GM19467 (cell line): Measurements from ENCODE around the gene MAML2.

Source experiments
- ATAC-seq: cut with Tn5 transposase; IDR thresholded peaks from one replicate; pipeline ENCODE4 v1.9.1; 2021; ENCODE audit warnings: mild to moderate bottlenecking, moderate library complexity; ENCODE audit not compliant: unreplicated experiment

The MAML2 gene

GRCh38 chr11:96085319-96085930 is 257.6 kb downstream of the MAML2 start:
- no peak for ATAC-seq

DNA sequence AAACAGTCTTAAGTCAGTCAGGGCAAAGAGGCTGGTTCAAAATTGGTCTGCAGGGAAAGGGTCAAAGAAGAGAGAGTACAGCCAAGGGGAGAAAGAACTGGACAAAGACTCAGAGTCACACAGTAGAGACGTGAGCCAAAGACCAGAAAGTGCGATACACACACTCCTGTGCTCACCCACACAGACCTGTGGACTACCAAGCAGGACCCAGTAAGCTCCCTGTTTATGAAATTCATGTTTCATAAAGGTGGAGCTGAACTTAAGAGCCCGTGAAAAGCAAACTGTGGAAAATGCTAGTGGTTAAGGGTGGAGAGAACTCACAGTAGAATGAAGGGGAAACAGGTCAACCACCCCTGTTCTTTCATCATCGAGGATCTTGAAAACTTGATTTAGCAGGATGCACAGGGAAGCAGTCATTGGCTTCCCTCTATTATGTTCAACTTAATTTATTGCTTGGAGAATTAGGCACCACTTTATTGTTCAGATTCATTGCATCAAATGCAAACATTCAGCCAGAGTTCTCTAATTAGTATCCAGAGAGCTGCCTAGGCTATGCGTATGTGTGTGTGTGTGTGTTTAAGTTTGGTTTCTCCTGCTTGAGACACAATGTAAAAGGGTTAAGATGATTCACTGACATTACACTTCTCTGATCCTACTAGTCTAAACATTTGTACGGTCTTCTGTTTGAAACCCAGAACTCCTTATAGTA is 258.2 kb downstream of the MAML2 start:
- ATAC-seq = no peak

- ATAC-seq = no peak
Observed at GRCh38 chr11:96082936-96083335, 260.1 kb downstream of the MAML2 start.

DNA sequence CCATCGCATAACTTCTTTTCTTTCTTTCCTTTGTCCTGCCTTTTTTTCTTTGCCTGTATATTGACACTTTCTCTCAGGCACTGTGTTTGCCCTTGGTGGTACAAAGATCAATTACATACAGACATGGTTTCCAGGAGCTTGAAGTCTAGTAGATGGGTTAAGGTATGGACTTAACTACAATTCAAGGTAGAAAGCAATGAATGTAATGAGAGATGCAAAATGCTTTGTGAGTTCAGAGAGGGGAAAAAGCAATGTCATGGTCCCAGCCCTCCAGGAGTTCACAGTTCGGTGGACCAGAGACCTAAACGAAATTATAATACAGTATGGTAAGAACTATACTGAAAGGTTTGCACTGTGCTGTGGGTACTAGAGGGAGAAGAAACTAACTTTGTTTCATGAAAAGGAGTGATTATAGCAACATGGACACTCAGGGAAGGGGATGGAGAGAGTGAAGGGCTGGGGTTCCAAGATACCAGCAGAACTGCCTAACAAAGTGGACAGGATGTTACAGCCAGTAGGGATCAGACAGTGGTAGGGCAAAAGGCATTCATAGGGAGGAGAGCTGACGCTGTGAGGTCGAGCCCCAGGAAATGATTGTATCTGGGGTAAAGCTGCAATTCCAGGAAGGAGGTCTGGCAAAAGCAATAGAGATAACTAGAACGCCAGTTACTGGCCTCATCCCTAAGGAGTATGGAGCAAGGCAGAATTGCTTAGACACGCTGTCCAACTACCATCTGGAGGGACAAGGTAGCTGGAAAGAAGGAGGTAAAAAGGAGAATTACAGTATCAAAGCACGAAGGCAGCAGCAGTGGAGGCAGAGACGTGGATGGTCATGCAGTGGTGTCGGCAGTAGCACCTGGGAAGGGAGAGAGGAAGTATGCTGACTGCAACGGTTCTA is 260.7 kb downstream of the MAML2 start:
- ATAC-seq = no peak

- no peak for ATAC-seq
Observed at GRCh38 chr11:96081561-96081960, 261.4 kb downstream of the MAML2 start.

- ATAC-seq = no peak
Observed at GRCh38 chr11:96079691-96080090, 263.3 kb downstream of the MAML2 start.

DNA sequence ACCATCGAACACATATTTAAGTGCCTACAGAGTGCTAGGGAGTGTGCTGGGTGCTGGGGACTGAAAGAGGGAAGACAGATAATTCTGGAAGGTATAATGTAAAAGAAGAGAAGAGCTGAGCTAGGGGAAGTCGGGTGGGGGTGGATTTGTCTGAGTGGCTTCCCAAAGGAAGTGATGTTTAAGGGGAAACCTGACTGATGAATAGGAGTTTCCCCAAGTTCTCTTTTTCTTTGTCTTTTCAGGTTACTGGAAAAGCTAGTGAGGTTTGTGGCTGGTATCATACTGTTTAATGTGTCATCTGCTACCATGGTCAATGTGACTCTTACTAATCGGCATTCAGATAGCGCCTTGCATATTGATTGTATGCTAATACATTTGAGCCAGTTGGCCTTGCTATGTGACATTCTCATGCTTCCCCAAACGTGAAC is 267.4 kb downstream of the MAML2 start:
- peak; percentile 49 for ATAC-seq

DNA sequence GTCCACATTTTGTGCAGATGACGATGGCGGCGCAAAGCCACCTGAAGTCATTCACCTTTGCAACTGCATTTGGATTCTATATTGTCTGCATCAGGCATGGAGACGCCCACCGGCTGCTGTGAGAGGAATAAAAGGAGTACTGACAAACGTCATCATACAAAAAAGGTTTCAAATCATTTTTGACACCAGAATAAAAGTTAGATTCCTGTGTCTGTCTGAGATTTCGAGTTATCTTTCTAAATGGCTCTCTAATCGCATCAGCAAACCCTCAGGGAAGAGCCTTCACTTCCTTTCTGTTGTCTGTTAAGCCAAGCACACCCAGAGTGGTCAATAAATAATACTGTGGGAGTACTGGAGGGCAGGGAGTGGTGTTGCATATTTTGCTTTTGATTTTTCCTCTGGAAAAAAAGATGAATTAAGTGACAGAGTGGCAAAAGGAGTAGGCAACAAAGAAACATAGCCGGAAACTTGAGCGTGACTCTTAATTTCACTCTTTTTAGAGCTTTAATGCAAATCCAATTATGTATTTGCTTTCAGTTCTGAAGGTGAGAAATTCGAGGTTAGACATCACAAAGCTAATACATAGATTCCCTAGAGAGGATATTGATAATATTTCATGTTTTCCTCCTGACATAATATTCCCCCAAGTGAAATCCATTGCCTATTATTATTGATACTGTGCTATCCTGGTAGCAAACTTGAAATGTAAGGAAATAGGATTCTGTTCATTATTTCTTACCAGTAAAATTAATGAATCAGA is 268.3 kb downstream of the MAML2 start:
- peak; percentile 36 for ATAC-seq

DNA sequence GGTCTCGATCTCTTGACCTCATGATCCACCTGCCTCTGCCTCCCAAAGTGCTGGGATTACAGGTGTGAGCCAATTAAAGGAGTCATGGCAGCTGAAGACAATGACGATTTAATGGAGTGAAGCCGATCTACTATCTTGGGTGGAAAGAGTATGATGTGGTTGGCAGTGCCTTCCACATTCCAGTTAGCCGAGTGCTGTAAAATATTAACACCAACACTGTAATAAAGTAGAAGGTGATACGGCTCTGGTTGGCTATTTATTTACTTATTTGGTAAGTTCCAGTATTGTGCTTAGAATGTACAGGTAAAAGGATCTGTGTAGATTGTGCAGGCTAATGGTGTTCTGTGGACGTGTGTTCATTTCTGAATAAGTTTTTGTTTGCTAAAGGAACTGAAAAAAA is 269.5 kb downstream of the MAML2 start:
- no peak for ATAC-seq

DNA sequence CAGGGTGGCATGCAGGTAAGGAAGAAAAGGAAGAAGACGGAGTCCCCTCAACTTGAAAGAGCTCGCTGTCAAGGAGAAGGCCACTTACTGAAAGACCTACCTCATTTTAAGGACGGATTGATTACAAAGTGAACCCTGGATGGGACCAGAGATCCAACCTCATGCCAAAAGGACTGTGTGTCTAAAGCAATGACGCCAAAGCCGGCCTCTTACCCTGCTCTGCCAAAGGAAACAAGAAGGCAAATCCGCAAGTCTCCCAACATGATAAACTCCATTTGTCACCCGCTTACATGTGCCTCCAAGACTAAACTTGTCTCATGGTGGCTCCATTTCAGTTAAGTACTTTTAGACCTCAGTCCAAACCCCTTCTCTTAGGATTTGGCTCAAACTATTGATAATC is 270.4 kb downstream of the MAML2 start:
- no peak for ATAC-seq

DNA sequence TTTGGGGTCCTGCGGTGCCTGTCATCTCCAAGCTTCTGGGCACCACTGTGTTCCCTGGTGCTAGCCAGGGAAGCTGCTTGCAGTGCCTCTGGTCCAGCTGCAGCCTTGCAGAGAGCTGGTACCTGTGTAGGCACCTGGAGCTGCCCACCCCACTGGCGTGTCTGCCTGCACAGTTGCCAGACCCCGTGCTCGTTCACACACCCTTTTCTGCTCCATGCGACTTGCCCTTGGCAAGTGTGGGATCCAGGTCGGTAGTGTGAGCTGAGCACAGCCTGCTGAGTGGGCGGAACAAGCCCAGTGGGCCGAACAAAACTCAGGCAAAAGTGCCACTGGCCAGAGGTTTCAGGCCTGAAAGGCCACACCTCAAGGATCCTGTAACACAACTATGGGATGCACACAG is 272.5 kb downstream of the MAML2 start:
- no peak for ATAC-seq

GRCh38 chr11:96067160-96067559 is 275.8 kb downstream of the MAML2 start:
- ATAC-seq = no peak

GRCh38 chr11:96065379-96065778 is 277.6 kb downstream of the MAML2 start:
- ATAC-seq = no peak

- ATAC-seq = no peak
Observed at GRCh38 chr11:96063886-96064285, 279.1 kb downstream of the MAML2 start.

DNA sequence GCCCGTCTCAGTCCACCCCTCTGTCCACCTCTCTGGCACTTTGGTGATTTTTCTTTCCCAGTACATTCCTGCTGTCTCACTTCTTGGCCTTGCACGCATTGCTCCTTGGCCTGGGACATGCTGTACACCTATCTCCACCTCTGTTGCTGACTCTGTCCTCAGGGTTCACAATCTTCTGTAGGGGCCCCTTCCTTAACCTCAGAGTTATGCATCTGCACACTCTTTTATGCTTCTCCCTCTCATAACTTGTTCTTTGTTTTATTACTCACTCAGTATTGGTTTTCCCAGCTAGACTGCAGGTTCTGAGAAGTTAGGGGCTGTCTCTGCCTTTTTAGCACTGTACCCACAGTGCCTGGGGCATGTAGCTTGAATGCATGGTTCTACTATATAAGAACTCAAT is 279.9 kb downstream of the MAML2 start:
- ATAC-seq = no peak

GRCh38 chr11:96062134-96062533 is 280.9 kb downstream of the MAML2 start:
- ATAC-seq = peak; percentile 79

- no peak for ATAC-seq
Observed at GRCh38 chr11:96061730-96062129, 281.3 kb downstream of the MAML2 start.

DNA sequence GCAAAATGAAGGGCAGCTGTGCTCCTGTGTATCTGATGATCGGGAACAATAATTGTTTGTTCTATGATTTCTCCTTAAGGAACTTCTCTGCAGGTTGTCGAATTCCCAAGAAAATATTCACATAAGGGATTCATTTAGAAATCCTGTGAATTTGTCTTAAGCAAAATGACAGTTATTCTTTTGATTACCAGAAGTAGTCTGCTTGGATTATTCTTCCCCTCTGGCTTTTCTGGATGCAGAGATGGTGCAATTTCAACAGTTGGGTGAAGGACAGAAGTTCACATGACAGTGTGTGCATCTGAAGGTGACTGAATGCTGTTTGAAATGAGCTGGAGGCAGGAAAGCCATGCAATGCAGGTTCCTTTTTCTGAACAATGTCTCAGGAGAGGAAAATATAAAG is 281.9 kb downstream of the MAML2 start:
- no peak for ATAC-seq

GRCh38 chr11:96057502-96057901 is 285.5 kb downstream of the MAML2 start:
- ATAC-seq = no peak

DNA sequence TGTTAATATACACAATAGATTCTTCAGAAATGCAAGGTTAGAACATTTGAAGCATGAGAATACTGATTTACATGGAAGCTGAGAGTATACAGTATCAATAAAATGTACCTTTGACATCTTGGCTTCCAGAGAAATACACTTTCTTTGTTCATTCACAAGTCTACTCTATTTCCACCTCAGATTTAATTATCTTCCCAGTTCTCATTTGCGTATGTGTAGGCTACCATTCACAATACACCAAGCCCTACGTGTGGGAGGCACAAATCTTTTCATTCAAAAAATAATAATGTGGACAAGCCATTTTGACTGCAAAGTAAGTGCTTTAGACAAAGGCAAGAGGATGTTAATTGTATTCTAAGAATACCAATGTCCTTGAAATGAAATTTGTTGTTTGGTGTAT is 286.4 kb downstream of the MAML2 start:
- no peak for ATAC-seq
